CD14-positive monocyte (primary cell): ENCODE results near the gene SEMA3F. TPM values are rescaled to one million over a fixed set of nuclear protein-coding genes. Genes with fewer than 3 reads are reported as not detected.

Source experiments
- DNase-seq, 3 donors: peaks; one replicate each; pipeline ENCODE4 v3.0.0-alpha.2; 2011 to 2022
- H2AFZ ChIP-seq: 2 replicates; pipeline ENCODE4 v1.6.0; 2012; ENCODE audit warnings: mild to moderate bottlenecking, low read depth, low read length, inconsistent platforms; ENCODE audit not compliant: insufficient read depth, poor library complexity, severe bottlenecking
- H3K27ac ChIP-seq, 2 donors: 1 replicate in 1 of 2; 2 replicates in 1 of 2; pipeline ENCODE4 v1.5.1; 2012 to 2013; ENCODE audit warnings: low read length in 2 of 2, control low read depth in 1 of 2, inconsistent platforms in 1 of 2, low read depth in 1 of 2, mild to moderate bottlenecking in 1 of 2
- H3K27me3 ChIP-seq, 2 donors: one replicate each; pipeline versions ENCODE4 v1.6.0 to v1.6.1; 2011 to 2013; ENCODE audit warnings: low read length in 2 of 2; ENCODE audit not compliant: control insufficient read depth in 2 of 2, insufficient read depth in 2 of 2
- H3K36me3 ChIP-seq, 2 donors: replicated peaks in 1 of 2; 1 replicate in 1 of 2; 2 replicates in 1 of 2; pipeline versions ENCODE4 v1.5.1 to v1.6.1; 2012 to 2013; ENCODE audit warnings: low read length in 2 of 2, control low read depth in 1 of 2, inconsistent platforms in 1 of 2, mild to moderate bottlenecking in 1 of 2; ENCODE audit not compliant: insufficient read depth in 2 of 2, control insufficient read depth in 1 of 2
- H3K4me1 ChIP-seq, 2 donors: 1 replicate in 1 of 2; 2 replicates in 1 of 2; pipeline versions ENCODE4 v1.5.1 to v1.6.1; 2012 to 2013; ENCODE audit warnings: low read length in 2 of 2, control low read depth in 1 of 2, inconsistent platforms in 1 of 2, mild to moderate bottlenecking in 1 of 2, moderate library complexity in 1 of 2; ENCODE audit not compliant: insufficient read depth in 2 of 2, control insufficient read depth in 1 of 2
- H3K4me2 ChIP-seq: replicated peaks from 2 replicates; pipeline ENCODE3; 2012; ENCODE audit warnings: low read length, moderate library complexity, mild to moderate bottlenecking; ENCODE audit not compliant: poor library complexity, severe bottlenecking; ENCODE audit errors: extremely low read depth
- H3K4me3 ChIP-seq, 3 experiments: fragments of 200-600 bp in 1 of 3; sonication (generic) in 1 of 3; replicated peaks in 1 of 3; 1 replicate in 2 of 3; 2 replicates in 1 of 3; pipeline ENCODE4 v1.5.1; 2011 to 2013; ENCODE audit warnings: low read length in 3 of 3, mild to moderate bottlenecking in 3 of 3, control low read depth in 2 of 3, low read depth in 2 of 3, inconsistent platforms in 1 of 3, moderate library complexity in 1 of 3
- H3K79me2 ChIP-seq: 2 replicates; pipeline ENCODE4 v1.6.0; 2012; ENCODE audit warnings: mild to moderate bottlenecking, control low read depth, inconsistent platforms, low read length, moderate library complexity; ENCODE audit not compliant: insufficient read depth
- H3K9ac ChIP-seq: 2 replicates; pipeline ENCODE4 v1.6.0; 2017; ENCODE audit warnings: low read length, mild to moderate bottlenecking; ENCODE audit not compliant: insufficient read depth, poor library complexity, severe bottlenecking
- H3K9me3 ChIP-seq, 2 donors: replicated peaks in 1 of 2; 1 replicate in 1 of 2; 2 replicates in 1 of 2; pipeline versions ENCODE4 v1.5.1 to v1.6.1; 2012 to 2013; ENCODE audit warnings: low read length in 2 of 2, control low read depth in 1 of 2; ENCODE audit not compliant: control insufficient read depth in 1 of 2, insufficient read depth in 1 of 2
- H4K20me1 ChIP-seq: 2 replicates; pipeline ENCODE4 v1.6.0; 2012; ENCODE audit warnings: mild to moderate bottlenecking, low read length, control low read depth, moderate library complexity; ENCODE audit not compliant: insufficient read depth
- H3K27ac Mint-ChIP-seq, 7 donors: one replicate each; pipeline ENCODE4 v1.8.0; 2020; ENCODE audit warnings: mild to moderate bottlenecking in 7 of 7, mixed read lengths in 7 of 7, moderate library complexity in 6 of 7, inconsistent platforms in 2 of 7
- H3K27me3 Mint-ChIP-seq, 3 donors: one replicate each; pipeline ENCODE4 v1.8.0; 2021 to 2022; ENCODE audit warnings: low read depth in 3 of 3, mild to moderate bottlenecking in 3 of 3, mixed read lengths in 3 of 3, moderate library complexity in 3 of 3, inconsistent platforms in 1 of 3
- H3K36me3 Mint-ChIP-seq, 2 donors: one replicate each; pipeline ENCODE4 v1.8.0; 2020; ENCODE audit warnings: mixed read lengths in 2 of 2, inconsistent platforms in 1 of 2, mild to moderate bottlenecking in 1 of 2
- H3K4me1 Mint-ChIP-seq: one replicate; pipeline ENCODE4 v1.8.0; 2020; ENCODE audit warnings: mild to moderate bottlenecking, mixed read lengths
- H3K4me3 Mint-ChIP-seq, 2 donors: one replicate each; pipeline ENCODE4 v1.8.0; 2020; ENCODE audit warnings: mild to moderate bottlenecking in 2 of 2, mixed read lengths in 2 of 2, moderate library complexity in 1 of 2
- H3K9me3 Mint-ChIP-seq, 7 donors: one replicate each; pipeline ENCODE4 v1.8.0; 2020 to 2022; ENCODE audit warnings: mixed read lengths in 7 of 7, mild to moderate bottlenecking in 6 of 7, moderate library complexity in 6 of 7, inconsistent platforms in 2 of 7
- CTCF ChIP-seq: fragments of 200-600 bp; IDR thresholded peaks from one replicate; pipeline ENCODE4 v1.8.0; 2022; ENCODE audit warnings: antibody characterized with exemption, mild to moderate bottlenecking
- WGBS: methylation state at CpG from one replicate; pipeline ENCODE4 v1.1.5; 2013; ENCODE audit warnings: missing lambda C conversion rate; ENCODE audit not compliant: insufficient coverage; 5-methylcytosine and 5-hydroxymethylcytosine counted together
- intact Hi-C, 2 donors: fragments of 100-400 bp; cut with micrococcal nuclease; formaldehyde crosslinking; loops; one replicate each; pipeline versions ENCODE4 v1.15.0 to v1.15.1; 2023
- polyA plus RNA-seq, 3 donors: library from polyadenylated mRNA; depleted of rRNA in 1 of 3; unstranded in 2 of 3; stranded (reverse) in 1 of 3; fragments of 300-500 nt in 2 of 3; fragments of >200 nt in 1 of 3; fragmentation: Illumina TruSeq in 2 of 3; gene quantifications; 1 replicate in 2 of 3; 2 replicates in 1 of 3; pipeline ENCODE4 v1.2.3, GENCODE V29; 2012 to 2021

The SEMA3F gene
- polyA plus RNA-seq, 3 donors: 0.01 TPM; not detected in 2

GRCh38 chr3:50229490-50229889 lies 74.4 kb downstream of the SEMA3F start:
- H3K36me3 Mint-ChIP-seq: no peaks in the 10 kb centered on the region
- peak overlapping the region; percentile 81 to 95 (median 93) for H3K27ac Mint-ChIP-seq
- peaks cover 0 to 2% (median 0%) of the 10 kb centered on the region in 7 donors for H3K9me3 Mint-ChIP-seq
- WGBS: 100% methylated on average over 2 of the region's 3 CpGs
- peaks cover 70% of the 10 kb centered on the region for H3K79me2 ChIP-seq
- no peak for TF ChIP-seq CTCF
- intact Hi-C loops: loop anchor here in 1 of 2 donors (10.0 kb wide), 1 partner anchor 1185 kb away; no protein-coding TSS in a partner anchor
- H3K4me1 ChIP-seq: peaks cover 82 to 86% of the 10 kb centered on the region in 2 donors
- H3K27me3 Mint-ChIP-seq: peaks cover 14 to 21% (median 19%) of the 10 kb centered on the region in 3 donors
- H3K9me3 ChIP-seq: no peaks in the 10 kb centered on the region
- no peak overlapping the region for H3K4me3 Mint-ChIP-seq
- H3K27ac ChIP-seq: peak overlapping the region; percentile 55 to 88
- DNase-seq: no peak
- peak overlapping the region; percentile 78 for H3K4me2 ChIP-seq
- peaks cover 79% of the 10 kb centered on the region for H3K4me1 Mint-ChIP-seq
- peak overlapping the region; percentile 72 for H2AFZ ChIP-seq
- H3K36me3 ChIP-seq: no peaks in the 10 kb centered on the region
- no peaks in the 10 kb centered on the region for H4K20me1 ChIP-seq
- H3K9ac ChIP-seq: peak overlapping the region; percentile 44
- peak overlapping the region in 1 of 3 experiments; percentile 71 for H3K4me3 ChIP-seq
- H3K27me3 ChIP-seq: peaks cover 0 to 8% of the 10 kb centered on the region in 2 donors

GRCh38 chr3:50230104-50230793 lies 75.1 kb downstream of the SEMA3F start:
- intact Hi-C loops: no loop called here
- peak overlapping the region; percentile 72 for H2AFZ ChIP-seq
- peak overlapping the region; percentile 55 to 88 for H3K27ac ChIP-seq

More at GRCh38 chr3:50230104-50230793, 75.1 kb downstream of the SEMA3F start:
- H3K79me2 ChIP-seq: peaks cover 77% of the 10 kb centered on the region
- H3K9ac ChIP-seq: peak overlapping the region; percentile 44
- Mint-ChIP-seq H3K27me3 (peaks cover 12 to 15% (median 14%) of the 10 kb centered on the region in 3 donors), H3K9me3 (peaks cover 0 to 2% (median 0%) of the 10 kb centered on the region in 7 donors), H3K27ac (peak overlapping the region; percentile 81 to 95 (median 93)), H3K4me3 (peak overlapping the region; percentile 51 to 78), H3K4me1 (peaks cover 86% of the 10 kb centered on the region), H3K36me3 (no peaks in the 10 kb centered on the region)
- no peaks in the 10 kb centered on the region for H3K36me3 ChIP-seq
- H3K4me1 ChIP-seq: peaks cover 90 to 94% of the 10 kb centered on the region in 2 donors
- WGBS: 23% methylated on average over 6 of the region's 8 CpGs
- H4K20me1 ChIP-seq: no peaks in the 10 kb centered on the region
- peak overlapping the region; percentile 78 for H3K4me2 ChIP-seq
- peak in 2 of 3 donors; percentile 61 to 63 for DNase-seq
- no peaks in the 10 kb centered on the region for H3K9me3 ChIP-seq
- TF ChIP-seq CTCF: no peak
- H3K4me3 ChIP-seq: peak overlapping the region in 2 of 3 experiments; percentile 12 to 71
- peaks cover 0 to 8% of the 10 kb centered on the region in 2 donors for H3K27me3 ChIP-seq
